T-helper 1 cell treated with Interleukin-12 subunit alpha and Interleukin-12 subunit beta and Interleukin-4 antibody, amounts not matched to agents 30 μg/mL and 1 μg/mL, for 36 hours (primary cell): ENCODE results near the gene NPAS3.

Source experiments
- H3K27ac Mint-ChIP-seq: one replicate; pipeline ENCODE4 v1.8.0; 2021; ENCODE audit warnings: mild to moderate bottlenecking, mixed read lengths
- H3K27me3 Mint-ChIP-seq: one replicate; pipeline ENCODE4 v1.8.0; 2021; ENCODE audit warnings: low read depth, mixed read lengths
- H3K36me3 Mint-ChIP-seq: one replicate; pipeline ENCODE4 v1.8.0; 2021; ENCODE audit warnings: low read depth, mixed read lengths
- H3K4me1 Mint-ChIP-seq: one replicate; pipeline ENCODE4 v1.8.0; 2021; ENCODE audit warnings: low read depth, mixed read lengths
- H3K4me3 Mint-ChIP-seq: one replicate; pipeline ENCODE4 v1.8.0; 2021; ENCODE audit warnings: mild to moderate bottlenecking, moderate library complexity, mixed read lengths
- H3K9me3 Mint-ChIP-seq: one replicate; pipeline ENCODE4 v1.8.0; 2021; ENCODE audit warnings: mixed read lengths

Gene NPAS3

GRCh38 chr14:33653308-33653695 lies 714.6 kb downstream of the NPAS3 start:
- no peaks in the 10 kb centered on the region for H3K27me3 Mint-ChIP-seq
- H3K36me3 Mint-ChIP-seq: no peaks in the 10 kb centered on the region
- H3K4me1 Mint-ChIP-seq: no peaks in the 10 kb centered on the region
- no peak overlapping the region for H3K27ac Mint-ChIP-seq
- H3K4me3 Mint-ChIP-seq: no peak overlapping the region
- H3K9me3 Mint-ChIP-seq: no peaks in the 10 kb centered on the region

- no peaks in the 10 kb centered on the region for H3K27me3 Mint-ChIP-seq
- H3K4me3 Mint-ChIP-seq: no peak overlapping the region
- H3K36me3 Mint-ChIP-seq: no peaks in the 10 kb centered on the region
- peaks cover under 1% of the 10 kb centered on the region for H3K9me3 Mint-ChIP-seq
- no peak overlapping the region for H3K27ac Mint-ChIP-seq
- no peaks in the 10 kb centered on the region for H3K4me1 Mint-ChIP-seq
These were observed 716.7 kb downstream of the NPAS3 start for GRCh38 chr14:33655421-33655820.

GRCh38 chr14:33657476-33657875 lies 718.8 kb downstream of the NPAS3 start:
- H3K4me1 Mint-ChIP-seq: no peaks in the 10 kb centered on the region
- no peak overlapping the region for H3K27ac Mint-ChIP-seq
- H3K36me3 Mint-ChIP-seq: no peaks in the 10 kb centered on the region
- no peak overlapping the region for H3K4me3 Mint-ChIP-seq
- H3K27me3 Mint-ChIP-seq: no peaks in the 10 kb centered on the region
- peaks cover 9% of the 10 kb centered on the region for H3K9me3 Mint-ChIP-seq

- H3K27ac Mint-ChIP-seq: no peak overlapping the region
These were observed 721.6 kb downstream of the NPAS3 start for GRCh38 chr14:33660248-33660647.

GRCh38 chr14:33661101-33661500 lies 722.4 kb downstream of the NPAS3 start:
- no peaks in the 10 kb centered on the region for H3K4me1 Mint-ChIP-seq

More at GRCh38 chr14:33660248-33660647, 721.6 kb downstream of the NPAS3 start:
- no peak overlapping the region for H3K4me3 Mint-ChIP-seq
- H3K4me1 Mint-ChIP-seq: no peaks in the 10 kb centered on the region
- peaks cover 15% of the 10 kb centered on the region for H3K9me3 Mint-ChIP-seq
- H3K27me3 Mint-ChIP-seq: no peaks in the 10 kb centered on the region
- no peaks in the 10 kb centered on the region for H3K36me3 Mint-ChIP-seq

GRCh38 chr14:33668066-33668465 lies 729.4 kb downstream of the NPAS3 start:
- Mint-ChIP-seq H3K27me3 (no peaks in the 10 kb centered on the region), H3K36me3 (no peaks in the 10 kb centered on the region), H3K9me3 (no peaks in the 10 kb centered on the region), H3K4me3 (no peak overlapping the region), H3K4me1 (no peaks in the 10 kb centered on the region), H3K27ac (no peak overlapping the region)

More at GRCh38 chr14:33661101-33661500, 722.4 kb downstream of the NPAS3 start:
- H3K27me3 Mint-ChIP-seq: no peaks in the 10 kb centered on the region
- H3K36me3 Mint-ChIP-seq: no peaks in the 10 kb centered on the region
- peaks cover 15% of the 10 kb centered on the region for H3K9me3 Mint-ChIP-seq
- H3K27ac Mint-ChIP-seq: no peak overlapping the region
- no peak overlapping the region for H3K4me3 Mint-ChIP-seq

- Mint-ChIP-seq H3K9me3 (no peaks in the 10 kb centered on the region), H3K27ac (no peak overlapping the region), H3K36me3 (no peaks in the 10 kb centered on the region), H3K27me3 (no peaks in the 10 kb centered on the region), H3K4me1 (no peaks in the 10 kb centered on the region), H3K4me3 (no peak overlapping the region)
These were observed 730.4 kb downstream of the NPAS3 start for GRCh38 chr14:33669111-33669510.

- H3K27ac Mint-ChIP-seq: no peak overlapping the region
- no peaks in the 10 kb centered on the region for H3K9me3 Mint-ChIP-seq
- no peaks in the 10 kb centered on the region for H3K36me3 Mint-ChIP-seq
- no peaks in the 10 kb centered on the region for H3K27me3 Mint-ChIP-seq
- H3K4me3 Mint-ChIP-seq: no peak overlapping the region
- no peaks in the 10 kb centered on the region for H3K4me1 Mint-ChIP-seq
These were observed 731.6 kb downstream of the NPAS3 start for GRCh38 chr14:33670235-33670634.

GRCh38 chr14:33671556-33671955 lies 732.9 kb downstream of the NPAS3 start:
- H3K9me3 Mint-ChIP-seq: no peaks in the 10 kb centered on the region
- H3K36me3 Mint-ChIP-seq: no peaks in the 10 kb centered on the region
- H3K4me1 Mint-ChIP-seq: no peaks in the 10 kb centered on the region
- H3K27ac Mint-ChIP-seq: no peak overlapping the region
- no peaks in the 10 kb centered on the region for H3K27me3 Mint-ChIP-seq
- no peak overlapping the region for H3K4me3 Mint-ChIP-seq

- Mint-ChIP-seq H3K9me3 (no peaks in the 10 kb centered on the region), H3K36me3 (no peaks in the 10 kb centered on the region), H3K4me3 (no peak overlapping the region), H3K27ac (no peak overlapping the region), H3K4me1 (no peaks in the 10 kb centered on the region), H3K27me3 (no peaks in the 10 kb centered on the region)
These were observed 736.2 kb downstream of the NPAS3 start for GRCh38 chr14:33674927-33675326.

GRCh38 chr14:33675415-33676130 lies 736.9 kb downstream of the NPAS3 start:
- H3K27me3 Mint-ChIP-seq: no peaks in the 10 kb centered on the region
- H3K4me1 Mint-ChIP-seq: no peaks in the 10 kb centered on the region
- H3K9me3 Mint-ChIP-seq: no peaks in the 10 kb centered on the region
- H3K27ac Mint-ChIP-seq: no peak overlapping the region
- H3K4me3 Mint-ChIP-seq: no peak overlapping the region
- H3K36me3 Mint-ChIP-seq: no peaks in the 10 kb centered on the region

- Mint-ChIP-seq H3K36me3 (no peaks in the 10 kb centered on the region), H3K4me1 (no peaks in the 10 kb centered on the region), H3K9me3 (no peaks in the 10 kb centered on the region), H3K27ac (no peak overlapping the region), H3K4me3 (no peak overlapping the region), H3K27me3 (no peaks in the 10 kb centered on the region)
These were observed 737.5 kb downstream of the NPAS3 start for GRCh38 chr14:33676135-33676566.

GRCh38 chr14:33676891-33677290 lies 738.2 kb downstream of the NPAS3 start:
- Mint-ChIP-seq H3K9me3 (no peaks in the 10 kb centered on the region), H3K4me3 (no peak overlapping the region), H3K27ac (no peak overlapping the region), H3K27me3 (no peaks in the 10 kb centered on the region), H3K4me1 (no peaks in the 10 kb centered on the region), H3K36me3 (no peaks in the 10 kb centered on the region)

- Mint-ChIP-seq H3K4me3 (no peak overlapping the region), H3K9me3 (no peaks in the 10 kb centered on the region), H3K27ac (no peak overlapping the region), H3K4me1 (no peaks in the 10 kb centered on the region), H3K36me3 (no peaks in the 10 kb centered on the region), H3K27me3 (no peaks in the 10 kb centered on the region)
These were observed 739.3 kb downstream of the NPAS3 start for GRCh38 chr14:33678005-33678404.

- no peaks in the 10 kb centered on the region for H3K9me3 Mint-ChIP-seq
- H3K27me3 Mint-ChIP-seq: no peaks in the 10 kb centered on the region
- H3K36me3 Mint-ChIP-seq: no peaks in the 10 kb centered on the region
- H3K4me3 Mint-ChIP-seq: no peak overlapping the region
- H3K27ac Mint-ChIP-seq: no peak overlapping the region
- no peaks in the 10 kb centered on the region for H3K4me1 Mint-ChIP-seq
These were observed 740.3 kb downstream of the NPAS3 start for GRCh38 chr14:33679025-33679424.
